GM23248 (cell line): ENCODE results near the gene USP30. TPM values are rescaled to one million over a fixed set of nuclear protein-coding genes. Genes with fewer than 3 reads are reported as not detected.

Experiments
- DNase-seq: peaks from one replicate; pipeline ENCODE4 v3.0.0-alpha.2; 2015
- H2AFZ ChIP-seq: fragments of 200-600 bp; sonication (generic); 2 replicates; pipeline ENCODE4 v1.6.1; 2016; ENCODE audit warnings: antibody characterized with exemption
- H3F3A ChIP-seq: fragments of 200-600 bp; sonication (generic); 2 replicates; pipeline ENCODE4 v1.6.1; 2016; ENCODE audit warnings: mild to moderate bottlenecking, antibody characterized with exemption, mixed run types; ENCODE audit not compliant: insufficient read depth
- H3K27ac ChIP-seq: fragments of 200-600 bp; sonication (generic); 2 replicates; pipeline ENCODE4 v1.5.1; 2016; ENCODE audit warnings: mild to moderate bottlenecking
- H3K27me3 ChIP-seq: fragments of 200-600 bp; sonication (generic); replicated peaks from 2 replicates; pipeline ENCODE4 v1.6.1; 2016; ENCODE audit warnings: mild to moderate bottlenecking; ENCODE audit not compliant: insufficient read depth
- H3K36me3 ChIP-seq: fragments of 200-600 bp; sonication (generic); 2 replicates; pipeline ENCODE4 v1.6.1; 2016; ENCODE audit warnings: low read depth, mild to moderate bottlenecking
- H3K4me1 ChIP-seq: fragments of 200-600 bp; sonication (generic); 2 replicates; pipeline ENCODE4 v1.6.1; 2016; ENCODE audit warnings: mild to moderate bottlenecking; ENCODE audit not compliant: insufficient read depth
- H3K4me2 ChIP-seq: fragments of 200-600 bp; sonication (generic); one replicate; pipeline ENCODE4 v1.6.1; 2016; ENCODE audit warnings: mild to moderate bottlenecking; ENCODE audit not compliant: unreplicated experiment
- H3K4me3 ChIP-seq: fragments of 200-600 bp; sonication (generic); 2 replicates; pipeline ENCODE4 v1.5.1; 2016; ENCODE audit warnings: mild to moderate bottlenecking
- H3K79me2 ChIP-seq: fragments of 200-600 bp; sonication (generic); 2 replicates; pipeline ENCODE4 v1.6.1; 2016; ENCODE audit warnings: mild to moderate bottlenecking; ENCODE audit not compliant: insufficient read depth
- H3K9ac ChIP-seq: fragments of 200-600 bp; sonication (generic); 2 replicates; pipeline ENCODE4 v1.6.1; 2016; ENCODE audit warnings: mild to moderate bottlenecking
- H3K9me2 ChIP-seq: fragments of 200-600 bp; sonication (generic); 2 replicates; pipeline ENCODE4 v1.6.1; 2016; ENCODE audit warnings: mixed run types, mild to moderate bottlenecking, moderate library complexity; ENCODE audit not compliant: insufficient read depth
- H3K9me3 ChIP-seq: fragments of 200-600 bp; sonication (generic); one replicate; pipeline ENCODE4 v1.6.1; 2017; ENCODE audit warnings: low read depth
- H4K20me1 ChIP-seq: fragments of 200-600 bp; sonication (generic); 2 replicates; pipeline ENCODE4 v1.6.0; 2016; ENCODE audit not compliant: insufficient read depth
- EZH2 ChIP-seq: fragments of 200-600 bp; sonication (generic); IDR thresholded peaks from 2 replicates; pipeline ENCODE4 v1.6.1; 2018; ENCODE audit warnings: antibody characterized with exemption, mild to moderate bottlenecking; ENCODE audit not compliant: insufficient read depth, poor library complexity, severe bottlenecking
- EZH2phosphoT487 ChIP-seq: fragments of 200-600 bp; sonication (generic); IDR thresholded peaks from 2 replicates; pipeline ENCODE4 v1.6.1; 2018; ENCODE audit warnings: antibody characterized with exemption, moderate library complexity, mild to moderate bottlenecking, low read depth; ENCODE audit not compliant: insufficient read depth
- WGBS, 2 experiments: methylation state at CpG; one replicate each; pipeline ENCODE4 v1.1.6; 2015 to 2017; ENCODE audit warnings: low lambda C conversion rate in 2 of 2, low coverage in 1 of 2; ENCODE audit errors: missing lambda C conversion rate in 2 of 2; 5-methylcytosine and 5-hydroxymethylcytosine counted together
- in situ Hi-C: fragments of 300-500 bp; cut with MboI; formaldehyde crosslinking; loops from 2 replicates; pipeline ENCODE4 v1.15.0; 2020
- polyA plus RNA-seq: library from polyadenylated mRNA; unstranded; fragments of >200 nt; fragmentation: Nextera tagmentation; extraction: Ambion mirVana; gene quantifications from 2 replicates; pipeline ENCODE4 v1.2.1, GENCODE V29; 2016
- total RNA-seq: library from RNA; depleted of rRNA; stranded (reverse); fragments of >200 nt; shearing (Covaris generic); gene quantifications from 2 replicates; pipeline ENCODE4 v1.2.3, GENCODE V29; 2014

The USP30 gene
- total and polyA plus RNA-seq, 2 experiments from 2014 or later, result 6.5 to 7.5 TPM

- no peak overlapping the region for H2AFZ ChIP-seq
- no peaks in the 10 kb centered on the region for H3K9me3 ChIP-seq
- DNase-seq, result no peak
- 69 to 74% methylated on average over 11 of the region's 11 CpGs for whole genome bisulfite sequencing, 2 experiments
- H3K4me2 ChIP-seq, result no peak overlapping the region
- no peaks in the 10 kb centered on the region for H3K27me3 ChIP-seq
- no peaks in the 10 kb centered on the region for H3K9me2 ChIP-seq
- no peak overlapping the region for H3K4me3 ChIP-seq
- H3K27ac ChIP-seq, result no peak overlapping the region
- H3F3A ChIP-seq, result peaks cover 22% of the 10 kb centered on the region
- no peaks in the 10 kb centered on the region for H3K79me2 ChIP-seq
- H4K20me1 ChIP-seq, result no peaks in the 10 kb centered on the region
- TF ChIP-seq EZH2phosphoT487, result no peak
- no peak for TF ChIP-seq EZH2
- in situ Hi-C loops, result loop anchor here (10.0 kb wide), 1 partner anchor 272 kb away; no protein-coding TSS in a partner anchor
- H3K9ac ChIP-seq, result no peak overlapping the region
- H3K36me3 ChIP-seq, result 0 out of 2 replicates have a peak, but pooled peaks cover 8% of the 10 kb centered on the region
- H3K4me1 ChIP-seq, result peaks cover 9% of the 10 kb centered on the region
Measured at GRCh38 chr12:109112720-109113465, 60.5 kb downstream of the USP30 start.

GRCh38 chr12:109113661-109114321, 61.4 kb downstream of the USP30 start:
- H4K20me1 ChIP-seq, result no peaks in the 10 kb centered on the region
- no peak overlapping the region for H3K9ac ChIP-seq
- H3K4me3 ChIP-seq, result no peak overlapping the region
- H2AFZ ChIP-seq, result no peak overlapping the region
- TF ChIP-seq EZH2 (no peak), EZH2phosphoT487 (no peak)
- H3K4me2 ChIP-seq, result no peak overlapping the region
- in situ Hi-C loops, result loop anchor here (10.0 kb wide), 1 partner anchor 271 kb away; no protein-coding TSS in a partner anchor
- DNase-seq, result no peak
- peaks cover 9% of the 10 kb centered on the region for H3K4me1 ChIP-seq
- no peaks in the 10 kb centered on the region for H3K79me2 ChIP-seq
- H3K9me3 ChIP-seq, result no peaks in the 10 kb centered on the region
- 0 out of 2 replicates have a peak, but pooled peaks cover 4% of the 10 kb centered on the region for H3K36me3 ChIP-seq
- no peaks in the 10 kb centered on the region for H3K9me2 ChIP-seq
- no peak overlapping the region for H3K27ac ChIP-seq
- WGBS, 2 experiments, result 82 to 86% methylated on average over 5 of the region's 5 CpGs
- H3F3A ChIP-seq, result peaks cover 20% of the 10 kb centered on the region
- no peaks in the 10 kb centered on the region for H3K27me3 ChIP-seq

- H3K36me3 ChIP-seq, result no peaks in the 10 kb centered on the region
- no peak overlapping the region for H3K9ac ChIP-seq
- no peaks in the 10 kb centered on the region for H3K9me2 ChIP-seq
- no peak overlapping the region for H3K4me2 ChIP-seq
- no peak for DNase-seq
- no peak overlapping the region for H3K4me3 ChIP-seq
- peaks cover 17% of the 10 kb centered on the region for H3F3A ChIP-seq
- H2AFZ ChIP-seq, result no peak overlapping the region
- H3K4me1 ChIP-seq, result peaks cover 9% of the 10 kb centered on the region
- H3K9me3 ChIP-seq, result no peaks in the 10 kb centered on the region
- in situ Hi-C loops, result loop anchor here (10.0 kb wide), 1 partner anchor 270 kb away; no protein-coding TSS in a partner anchor
- WGBS, 2 experiments, result 70 to 74% methylated on average over 2 of the region's 2 CpGs
- H3K79me2 ChIP-seq, result no peaks in the 10 kb centered on the region
- H4K20me1 ChIP-seq, result no peaks in the 10 kb centered on the region
- TF ChIP-seq EZH2phosphoT487 (no peak), EZH2 (no peak)
- no peaks in the 10 kb centered on the region for H3K27me3 ChIP-seq
- H3K27ac ChIP-seq, result no peak overlapping the region
Measured at GRCh38 chr12:109114644-109115043, 62.3 kb downstream of the USP30 start.

GRCh38 chr12:109115404-109115757, 63.0 kb downstream of the USP30 start:
- no peaks in the 10 kb centered on the region for H4K20me1 ChIP-seq
- in situ Hi-C loops, result loop anchor here (10.0 kb wide), 1 partner anchor 269 kb away; no protein-coding TSS in a partner anchor

More at GRCh38 chr12:109115404-109115757, 63.0 kb downstream of the USP30 start:
- H3K79me2 ChIP-seq, result no peaks in the 10 kb centered on the region
- TF ChIP-seq EZH2, result no peak
- H3K4me1 ChIP-seq, result peaks cover 9% of the 10 kb centered on the region
- H3K9me3 ChIP-seq, result no peaks in the 10 kb centered on the region
- H3K4me2 ChIP-seq, result no peak overlapping the region
- no peak for DNase-seq
- H3K9ac ChIP-seq, result no peak overlapping the region
- H3K9me2 ChIP-seq, result no peaks in the 10 kb centered on the region
- no peaks in the 10 kb centered on the region for H3K36me3 ChIP-seq
- 76 to 78% methylated on average over 3 of the region's 3 CpGs for WGBS, 2 experiments
- no peaks in the 10 kb centered on the region for H3K27me3 ChIP-seq
- no peak overlapping the region for H3K4me3 ChIP-seq
- H2AFZ ChIP-seq, result no peak overlapping the region
- H3K27ac ChIP-seq, result no peak overlapping the region
- H3F3A ChIP-seq, result peaks cover 10% of the 10 kb centered on the region
